Measurements from ENCODE around the gene PPT2. TPM values are rescaled to one million over a fixed set of nuclear protein-coding genes. Genes with fewer than 3 reads are reported as not detected.

The PPT2 gene
- total RNA-seq, 2 donors from 2014 or later: 18.8 to 19.9 TPM

Small RNAs within 50 kb of the gene (microRNA-seq; reads per million reads assigned to microRNA genes)
- gene MIR6721 (0.53 to 1.4 reads per million in 2 donors), gene MIR6833 (0 to 1.1 reads per million in 2 donors)

Other genes with a start within 250 kb of the PPT2 start
- gene C2, start 226.4 kb upstream of the PPT2 start, total RNA-seq: 10 to 100 TPM in 1 of 2 donors, 1 to 10 TPM in 1; 6.1 to 18.2 TPM
- gene CFB, start 208.0 kb upstream of the PPT2 start, total RNA-seq: 10 to 100 TPM; 22.2 to 58.8 TPM
- gene NELFE, start 195.2 kb upstream of the PPT2 start, total RNA-seq: 10 to 100 TPM; 47.9 to 51.3 TPM
- 10 to 100 TPM; 55.4 to 70.8 TPM for gene SKIC2, start 195.0 kb upstream of the PPT2 start, total RNA-seq
- 10 to 100 TPM; 14.4 to 15.8 TPM for gene DXO, start 182.0 kb upstream of the PPT2 start, total RNA-seq
- 10 to 100 TPM in 1 of 2 donors, 1 to 10 TPM in 1; 4.1 to 40.0 TPM for gene C4A, start 172.1 kb upstream of the PPT2 start, total RNA-seq
- 10 to 100 TPM in 1 of 2 donors, 1 to 10 TPM in 1; 3.8 to 31.2 TPM for gene C4B, start 139.3 kb upstream of the PPT2 start, total RNA-seq
- gene CYP21A2, start 115.7 kb upstream of the PPT2 start, total RNA-seq: under 1 TPM in 1 of 2 donors, not detected in 1; 0.15 TPM
- 10 to 100 TPM; 19.4 to 35.9 TPM for gene TNXB, start 44.8 kb upstream of the PPT2 start, total RNA-seq
- gene ATF6B, start 25.9 kb upstream of the PPT2 start, total RNA-seq: 100 to 1,000 TPM in 1 of 2 donors, 10 to 100 TPM in 1; 83.7 to 111 TPM
- 1 to 10 TPM; 4.6 to 4.9 TPM for gene FKBPL, start 23.9 kb upstream of the PPT2 start, total RNA-seq
- gene PRRT1, start 2.2 kb upstream of the PPT2 start, total RNA-seq: 1 to 10 TPM; 1.0 to 2.0 TPM
- 10 to 100 TPM; 13.7 to 19.9 TPM for gene EGFL8, start 10.5 kb downstream of the PPT2 start, total RNA-seq
- 10 to 100 TPM; 44.4 to 55.0 TPM for gene AGPAT1, start 21.9 kb downstream of the PPT2 start, total RNA-seq
- gene RNF5, start 24.3 kb downstream of the PPT2 start, total RNA-seq: 100 to 1,000 TPM in 1 of 2 donors, 10 to 100 TPM in 1; 87.2 to 104 TPM
- gene AGER, start 30.1 kb downstream of the PPT2 start, total RNA-seq: 1 to 10 TPM; 4.4 TPM
- 10 to 100 TPM; 41.5 to 49.6 TPM for gene PBX2, start 36.1 kb downstream of the PPT2 start, total RNA-seq
- 10 to 100 TPM in 1 of 2 donors, 1 to 10 TPM in 1; 5.6 to 11.1 TPM for gene GPSM3, start 38.5 kb downstream of the PPT2 start, total RNA-seq
- 1 to 10 TPM; 4.1 to 4.3 TPM for gene NOTCH4, start 69.9 kb downstream of the PPT2 start, total RNA-seq
- gene TSBP1, start 217.8 kb downstream of the PPT2 start, total RNA-seq: not detected

Data from left colon (tissue), 2 donors.